Uterus (tissue), 4 donors: Measurements from ENCODE around the gene ABCA13. TPM values are rescaled to one million over a fixed set of nuclear protein-coding genes. Genes with fewer than 3 reads are reported as not detected.

Source experiments
- DNase-seq, 2 donors: peaks; one replicate each; pipeline ENCODE4 v3.0.0-alpha.2; 2019 to 2020
- H3K27ac ChIP-seq, 2 donors: fragments of 200-600 bp; sonication (generic); 1 replicate in 1 of 2; 2 replicates in 1 of 2; pipeline ENCODE4 v1.5.1; 2016 to 2018
- H3K27me3 ChIP-seq, 2 donors: fragments of 200-600 bp; sonication (generic); one replicate each; pipeline ENCODE4 v1.5.1; 2018 to 2019; ENCODE audit warnings: control low read depth in 1 of 2
- H3K36me3 ChIP-seq, 2 donors: fragments of 200-600 bp; sonication (generic); one replicate each; pipeline ENCODE4 v1.5.1; 2019; ENCODE audit warnings: control low read depth in 1 of 2
- H3K4me1 ChIP-seq, 2 donors: fragments of 200-600 bp; sonication (generic); one replicate each; pipeline ENCODE4 v1.5.1; 2018 to 2019; ENCODE audit warnings: control low read depth in 1 of 2
- H3K4me3 ChIP-seq, 2 donors: fragments of 200-600 bp; sonication (generic); 1 replicate in 1 of 2; 2 replicates in 1 of 2; pipeline ENCODE4 v1.5.1; 2018 to 2019; ENCODE audit warnings: mild to moderate bottlenecking in 1 of 2
- H3K9me3 ChIP-seq, 2 donors: fragments of 200-600 bp; sonication (generic); one replicate each; pipeline ENCODE4 v1.5.1; 2019; ENCODE audit warnings: control low read depth in 1 of 2
- CTCF ChIP-seq, 4 experiments: fragments of 200-600 bp in 2 of 4; fragments of 450-650 bp in 2 of 4; sonication (generic) in 2 of 4; IDR thresholded peaks; one replicate each; pipeline ENCODE4 v1.5.1; 2016 to 2019; ENCODE audit warnings: antibody characterized with exemption in 4 of 4, mild to moderate bottlenecking in 2 of 4, moderate library complexity in 1 of 4
- POLR2A ChIP-seq, 2 donors: fragments of 450-650 bp; IDR thresholded peaks; one replicate each; pipeline ENCODE4 v1.6.1; 2016; ENCODE audit warnings: antibody characterized with exemption in 2 of 2, mild to moderate bottlenecking in 1 of 2, moderate library complexity in 1 of 2
- intact Hi-C: fragments of 100-400 bp; cut with DNase I; formaldehyde crosslinking; loops from one replicate; pipeline ENCODE4 v1.15.1; 2023; ENCODE audit warnings: low total_unique reads
- total RNA-seq, 4 donors: library from RNA; depleted of rRNA in 3 of 4; stranded (reverse); fragments of >200 nt in 3 of 4; gene quantifications; one replicate each; pipeline versions ENCODE4 v1.1.0 to v1.2.4, GENCODE V29; 2014 to 2023
- donor health status: DM: yes; HTN: yes; CAD: no.

The ABCA13 gene
- total RNA-seq, 4 donors from 2014 or later: 0.12 to 1.0 (median 0.26) TPM; not detected in 1

GRCh38 chr7:48441848-48442492 lies 270.7 kb downstream of the ABCA13 start:
- Histone ChIP-seq H3K4me3 (no peak overlapping the region), H3K27me3 (no peaks in the 10 kb centered on the region), H3K4me1 (no peaks in the 10 kb centered on the region), H3K9me3 (no peaks in the 10 kb centered on the region), H3K36me3 (no peaks in the 10 kb centered on the region), H3K27ac (no peak overlapping the region)
- intact Hi-C loops: no loop called here
- no peak for DNase-seq
- TF ChIP-seq CTCF (IDR thresholded peaks at IDR 0.05) (no peak), POLR2A (IDR thresholded peaks at IDR 0.05) (no peak)

GRCh38 chr7:48443051-48443450 lies 271.8 kb downstream of the ABCA13 start:
- Histone ChIP-seq H3K27me3 (no peaks in the 10 kb centered on the region), H3K27ac (no peak overlapping the region), H3K4me3 (no peak overlapping the region), H3K36me3 (no peaks in the 10 kb centered on the region), H3K9me3 (no peaks in the 10 kb centered on the region), H3K4me1 (no peaks in the 10 kb centered on the region)
- intact Hi-C loops: no loop called here
- TF ChIP-seq CTCF (IDR thresholded peaks at IDR 0.05): no peak
- TF ChIP-seq POLR2A (IDR thresholded peaks at IDR 0.05): no peak
- no peak for DNase-seq

- Histone ChIP-seq H3K27ac (no peak overlapping the region), H3K4me3 (no peak overlapping the region), H3K36me3 (no peaks in the 10 kb centered on the region), H3K9me3 (no peaks in the 10 kb centered on the region), H3K4me1 (no peaks in the 10 kb centered on the region), H3K27me3 (no peaks in the 10 kb centered on the region)
- intact Hi-C loops: no loop called here
- no peak for DNase-seq
- no peak for TF ChIP-seq POLR2A (IDR thresholded peaks at IDR 0.05)
- no peak for TF ChIP-seq CTCF (IDR thresholded peaks at IDR 0.05)
These were observed 275.5 kb downstream of the ABCA13 start for GRCh38 chr7:48446721-48447120.

- DNase-seq: no peak
- H3K4me3 ChIP-seq: no peak overlapping the region
- no peak overlapping the region for H3K27ac ChIP-seq
- no peaks in the 10 kb centered on the region for H3K4me1 ChIP-seq
- H3K36me3 ChIP-seq: no peaks in the 10 kb centered on the region
- intact Hi-C loops: no loop called here
- no peaks in the 10 kb centered on the region for H3K27me3 ChIP-seq
- TF ChIP-seq CTCF (IDR thresholded peaks at IDR 0.05) (no peak), POLR2A (IDR thresholded peaks at IDR 0.05) (no peak)
- no peaks in the 10 kb centered on the region for H3K9me3 ChIP-seq
These were observed 281.0 kb downstream of the ABCA13 start for GRCh38 chr7:48452218-48452617.

GRCh38 chr7:48454750-48455192 lies 283.5 kb downstream of the ABCA13 start:
- no peak for TF ChIP-seq CTCF (IDR thresholded peaks at IDR 0.05)
- TF ChIP-seq POLR2A (IDR thresholded peaks at IDR 0.05): no peak
- H3K27me3 ChIP-seq: no peaks in the 10 kb centered on the region
- H3K27ac ChIP-seq: no peak overlapping the region
- no peak for DNase-seq
- H3K36me3 ChIP-seq: no peaks in the 10 kb centered on the region
- intact Hi-C loops: no loop called here
- H3K4me3 ChIP-seq: no peak overlapping the region
- no peaks in the 10 kb centered on the region for H3K9me3 ChIP-seq
- no peaks in the 10 kb centered on the region for H3K4me1 ChIP-seq
